HuH-7.5 (cell line): ENCODE measurements around the gene DNAH10.

ENCODE experiments used
- DNase-seq: peaks from one replicate; pipeline ENCODE4 v3.0.0; 2011; ENCODE audit warnings: low spot score

DNAH10 gene

DNA sequence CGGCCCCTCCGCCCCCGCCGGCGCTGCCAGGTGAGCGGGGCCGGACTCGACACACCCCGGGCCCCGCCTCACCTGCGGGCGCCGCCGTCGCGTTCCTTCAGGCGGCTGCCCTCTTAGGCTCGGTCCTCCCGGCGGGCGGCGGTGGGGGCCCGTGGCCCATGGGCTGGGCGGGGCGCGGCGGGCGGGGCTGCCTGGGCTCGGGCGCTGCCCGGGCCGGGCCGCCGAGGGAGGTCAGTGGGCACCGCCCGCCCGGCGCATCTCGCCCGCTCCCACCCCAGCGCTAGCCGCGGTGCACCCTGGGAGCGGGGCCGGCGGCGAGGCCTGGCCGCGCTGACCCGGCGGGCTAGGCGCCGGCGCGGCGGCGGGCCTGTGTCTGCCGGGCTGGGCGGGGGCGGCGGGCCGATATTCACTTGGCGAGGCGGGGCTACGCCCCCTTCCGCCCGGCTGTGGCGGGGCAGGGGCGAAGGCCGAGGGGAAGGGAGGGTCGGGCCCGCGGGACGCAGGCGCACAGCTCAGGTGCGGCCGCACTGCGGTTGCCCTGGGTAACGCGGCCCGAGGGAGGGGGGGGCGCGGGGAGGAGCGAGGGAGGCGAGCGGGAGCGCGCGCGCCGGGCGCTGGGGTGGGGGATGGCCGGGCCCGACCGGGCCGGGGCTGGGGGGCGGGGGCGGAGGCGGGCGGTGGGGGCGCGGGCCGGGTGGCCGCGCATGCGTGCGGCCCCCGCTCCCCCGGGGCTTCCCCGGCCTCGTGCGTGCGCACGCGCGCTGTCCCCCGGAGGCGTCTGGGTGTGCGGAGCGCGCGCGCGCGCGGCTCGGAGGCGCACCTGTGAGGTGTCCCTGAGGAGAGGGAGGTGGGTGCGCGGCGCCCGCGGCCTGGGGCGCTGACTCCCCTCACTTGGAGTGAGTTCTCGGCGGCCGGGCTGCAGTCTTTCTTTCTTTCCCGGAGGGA is 210.6 kb downstream of the DNAH10 start, which contains the start of the genes CCDC92 and ZNF664:
CCDC92 (minus strand) TSS at position 375 of the 945 bp plus-strand sequence. CDS start 28,526 bp downstream, outside the sequence.
ZNF664 (plus strand) TSS at position 759 of the 945 bp plus-strand sequence. CDS start 38,930 bp downstream, outside the sequence.
- DNase-seq, result peak; percentile 95

DNA sequence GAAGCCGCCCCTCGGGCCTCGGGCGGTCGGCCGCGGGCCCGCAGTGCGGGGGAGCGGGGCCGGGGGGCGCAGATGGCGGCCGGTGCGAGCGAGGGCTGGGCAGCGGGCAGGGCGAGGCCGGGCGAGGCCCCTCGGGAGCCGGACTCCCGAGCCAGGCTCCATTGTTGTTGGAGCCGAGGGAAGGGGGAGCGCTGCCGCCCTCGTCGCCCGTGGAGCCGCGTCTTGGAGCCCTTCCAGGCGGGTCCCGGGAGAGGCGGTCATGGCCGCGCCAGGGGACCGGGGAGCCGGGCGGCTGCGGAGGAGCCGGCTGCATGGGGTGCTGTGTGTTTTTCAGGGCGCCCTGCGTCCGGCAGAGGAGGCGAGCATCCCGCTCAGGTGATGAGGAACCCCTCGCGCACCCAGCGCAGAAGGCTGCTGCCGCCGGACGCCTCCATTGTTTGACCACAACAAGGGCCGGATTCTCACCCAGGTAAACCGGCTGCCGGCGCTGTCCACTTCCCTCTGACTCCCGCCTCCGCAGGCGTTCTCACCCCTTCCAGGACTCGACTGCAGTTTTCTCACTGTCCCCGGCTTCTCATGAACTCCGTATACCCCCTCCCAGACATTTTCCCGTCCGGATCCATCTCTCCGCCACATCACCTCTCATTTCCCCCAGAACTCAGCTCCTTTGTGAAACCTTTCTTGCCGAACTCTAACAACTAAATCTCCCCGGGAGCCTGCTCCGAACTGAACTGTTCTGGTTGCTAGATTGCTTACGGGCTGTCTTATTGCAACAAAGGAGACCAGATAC is 211.6 kb downstream of the DNAH10 start:
- peak; percentile 26 for DNase-seq

DNA sequence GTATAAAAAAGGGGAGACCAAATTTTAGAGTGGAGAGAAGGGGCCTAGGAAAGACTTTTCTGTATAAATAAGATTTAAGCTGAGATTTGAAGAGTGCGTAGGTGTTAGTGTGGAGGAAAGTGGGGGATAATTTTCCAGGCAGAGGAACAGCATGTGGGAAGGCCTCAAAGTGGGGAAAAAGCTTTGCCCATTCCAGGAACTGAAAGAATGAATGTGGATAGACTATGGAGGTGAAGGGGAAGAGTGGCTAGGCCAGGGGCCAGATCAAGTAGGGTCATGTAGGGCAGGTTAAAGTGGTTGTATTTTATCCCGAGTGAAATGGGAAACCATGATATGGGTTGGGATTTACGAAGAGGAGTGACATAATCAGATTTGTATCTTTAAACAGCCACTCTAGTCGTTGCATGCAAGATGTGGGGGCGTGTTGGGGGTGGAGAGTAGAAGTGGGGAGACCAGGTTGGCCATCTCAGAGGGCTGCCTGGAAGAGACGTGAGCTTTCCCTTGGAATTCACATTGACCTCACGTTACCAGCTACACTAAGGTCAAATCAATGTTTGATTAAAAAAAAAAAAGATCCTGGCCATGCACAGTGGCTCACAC is 214.2 kb downstream of the DNAH10 start:
- no peak for DNase-seq

DNA sequence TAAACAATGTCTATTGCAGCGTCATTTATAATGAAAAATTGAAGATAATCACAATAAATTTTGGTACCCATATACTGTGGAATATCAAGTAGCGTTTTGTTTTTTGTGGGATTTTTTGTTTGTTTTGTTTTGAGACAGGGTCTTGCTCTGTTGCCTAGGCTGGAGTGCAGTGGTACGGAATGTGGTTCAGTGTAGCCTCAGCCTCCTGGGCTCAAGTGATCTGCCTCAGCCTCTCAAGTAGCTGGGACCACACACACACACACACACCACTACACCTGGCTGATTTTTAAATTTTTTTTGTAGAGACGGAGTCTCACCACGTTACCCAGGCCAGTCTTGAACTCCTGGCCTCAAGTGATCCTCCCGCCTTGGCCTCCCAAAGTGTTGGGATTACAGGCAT is 217.5 kb downstream of the DNAH10 start:
- no peak for DNase-seq

DNA sequence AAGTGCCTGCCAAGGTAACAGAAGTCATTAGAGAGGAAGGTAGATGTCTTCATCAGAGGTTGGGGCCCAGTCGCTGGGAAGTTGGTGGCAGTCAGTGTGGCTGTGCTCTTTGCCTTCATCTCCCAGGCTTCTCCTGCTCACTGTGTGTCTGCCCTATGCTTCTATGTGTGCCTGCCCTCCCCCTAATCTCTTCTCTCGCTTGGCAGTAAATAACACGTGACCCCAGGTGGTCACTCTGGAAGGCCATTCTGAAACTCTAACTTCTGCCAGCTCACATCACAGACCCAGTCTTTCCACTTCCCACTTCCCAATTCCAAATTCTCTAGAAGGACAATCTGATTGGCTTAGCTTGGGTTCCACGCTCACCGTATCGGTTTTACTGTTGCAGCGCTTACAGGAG is 220.2 kb downstream of the DNAH10 start:
- DNase-seq, result no peak

DNA sequence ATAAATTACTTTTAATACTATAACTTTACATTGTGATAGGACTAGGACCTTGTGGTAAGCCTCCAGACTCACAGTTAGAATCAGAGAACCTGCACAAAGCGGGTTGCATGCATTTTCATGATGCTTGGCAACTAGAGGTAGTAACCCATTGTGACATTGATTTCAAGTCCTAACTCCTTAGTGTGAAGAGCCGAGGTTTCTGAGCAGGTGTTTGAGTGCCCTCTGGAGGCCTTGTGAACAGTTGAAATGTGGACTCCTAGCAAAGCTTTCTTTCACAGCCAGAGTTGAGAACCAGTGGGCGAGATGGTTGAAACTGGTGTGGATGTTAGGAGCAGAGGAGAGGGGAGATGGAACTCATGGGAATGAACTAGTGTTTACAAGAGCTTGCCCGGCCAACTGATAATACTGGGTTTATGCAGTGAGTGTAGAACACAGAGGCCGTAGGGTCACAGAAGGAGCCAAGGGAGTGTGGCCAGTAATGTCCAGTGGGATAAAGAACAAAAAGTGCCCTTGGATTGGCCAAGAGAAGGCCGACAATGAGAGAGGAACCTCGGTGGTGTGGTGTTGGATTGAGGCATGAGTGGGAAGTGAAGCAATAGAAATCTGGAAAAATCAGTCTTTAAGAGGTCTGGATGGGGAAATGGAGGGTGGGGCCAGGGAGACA is 221.9 kb downstream of the DNAH10 start:
- DNase-seq, result no peak

DNA sequence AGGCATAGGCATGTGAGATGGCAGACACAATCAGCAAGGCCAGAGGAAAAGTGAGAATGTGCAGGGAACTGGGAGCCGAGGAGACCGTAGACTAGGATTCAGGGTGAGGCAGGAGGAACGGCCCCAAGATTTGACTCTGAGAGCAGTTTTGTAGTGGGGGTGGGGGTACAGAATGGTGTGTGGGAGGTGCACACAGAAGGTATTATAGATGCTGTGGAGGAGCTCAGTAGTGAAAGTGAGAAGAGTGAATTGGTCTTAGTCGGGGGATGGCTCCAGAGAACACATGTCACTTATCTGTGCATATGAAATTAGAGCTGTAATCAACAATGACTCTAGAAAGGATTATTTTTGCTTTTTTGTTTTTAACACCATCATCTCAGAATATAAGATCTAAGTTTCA is 222.8 kb downstream of the DNAH10 start:
- no peak for DNase-seq
